Erythroblast (primary cell): ENCODE results near the gene NEDD4L.

Experiments
- GATA1 ChIP-seq: IDR thresholded peaks from 2 replicates; pipeline ENCODE4 v1.6.1; 2011; ENCODE audit warnings: low read depth, mild to moderate bottlenecking, control low read depth, low read length, moderate library complexity
- POLR2A ChIP-seq: IDR thresholded peaks from 2 replicates; pipeline ENCODE4 v1.6.1; 2011; ENCODE audit warnings: mild to moderate bottlenecking, low read length

GRCh38 chr18:58367425-58368140, 323.6 kb downstream of the NEDD4L start:
- TF ChIP-seq POLR2A (no peak), GATA1 (no peak)
